G401 (cell line): ENCODE data around the gene SNX21. TPM values are rescaled to one million over a fixed set of nuclear protein-coding genes. Genes with fewer than 3 reads are reported as not detected.

ENCODE experiments used
- total RNA-seq: library from RNA; depleted of rRNA; stranded (reverse); fragments of >200 nt; shearing (Covaris generic); gene quantifications from 2 replicates; pipeline ENCODE4 v1.2.3, GENCODE V29; 2014; rRNA removed

SNX21 gene
- total RNA-seq, 1 experiment from 2014 or later = 45.6 TPM

Other genes with a start within 250 kb of the SNX21 start
- gene WFDC10A, start 204.1 kb upstream of the SNX21 start, total RNA-seq = not detected in 2 replicates
- not detected in 2 replicates for gene WFDC9, start 202.5 kb upstream of the SNX21 start, total RNA-seq
- not detected in 2 replicates for gene WFDC11, start 163.6 kb upstream of the SNX21 start, total RNA-seq
- not detected in 2 replicates for gene WFDC13, start 131.8 kb upstream of the SNX21 start, total RNA-seq
- gene WFDC10B, start 128.8 kb upstream of the SNX21 start, total RNA-seq = not detected in 2 replicates
- not detected in 2 replicates for gene SPINT4, start 111.5 kb upstream of the SNX21 start, total RNA-seq
- not detected in 2 replicates for gene WFDC3, start 41.9 kb upstream of the SNX21 start, total RNA-seq
- 40.4 and 43.3 TPM in 2 replicates for gene DNTTIP1, start 41.8 kb upstream of the SNX21 start, total RNA-seq
- gene UBE2C, start 21.2 kb upstream of the SNX21 start, total RNA-seq = 75.4 and 83.0 TPM in 2 replicates
- gene TNNC2, start 6.5 kb upstream of the SNX21 start, total RNA-seq = 1.3 and 1.8 TPM in 2 replicates
- gene ACOT8, start 23.6 kb downstream of the SNX21 start, total RNA-seq = 32.4 and 43.3 TPM in 2 replicates
- 2.9 and 4.9 TPM in 2 replicates for gene ZSWIM3, start 23.8 kb downstream of the SNX21 start, total RNA-seq
- gene ZSWIM1, start 47.4 kb downstream of the SNX21 start, total RNA-seq = 9.6 and 11.3 TPM in 2 replicates
- gene SPATA25, start 53.8 kb downstream of the SNX21 start, total RNA-seq = 1.0 TPM in 1 of 2 replicates, not detected in the other
- 6.6 and 7.0 TPM in 2 replicates for gene NEURL2, start 57.4 kb downstream of the SNX21 start, total RNA-seq
- gene CTSA, start 57.5 kb downstream of the SNX21 start, total RNA-seq = 20.7 and 28.9 TPM in 2 replicates
- 129 and 156 TPM in 2 replicates for gene PLTP, start 78.4 kb downstream of the SNX21 start, total RNA-seq
- 11.6 and 17.7 TPM in 2 replicates for gene PCIF1, start 100.9 kb downstream of the SNX21 start, total RNA-seq
- 7.2 and 11.1 TPM in 2 replicates for gene ZNF335, start 138.4 kb downstream of the SNX21 start, total RNA-seq
- gene MMP9, start 175.1 kb downstream of the SNX21 start, total RNA-seq = not detected in 2 replicates
- 0.03 and 0.43 TPM in 2 replicates for gene SLC12A5, start 195.4 kb downstream of the SNX21 start, total RNA-seq